Right atrium auricular region (tissue), 2 donors: ENCODE measurements around the gene KAZN. TPM values are rescaled to one million over a fixed set of nuclear protein-coding genes. Genes with fewer than 3 reads are reported as not detected.

Experiments
- DNase-seq: peaks from one replicate; pipeline ENCODE4 v3.0.0-alpha.2; 2019; ENCODE audit warnings: low spot score
- H3K27ac ChIP-seq, 2 donors: fragments of 200-600 bp; sonication (generic); 1 replicate in 1 of 2; 2 replicates in 1 of 2; pipeline ENCODE4 v1.5.1; 2016 to 2019
- H3K27me3 ChIP-seq, 2 donors: fragments of 200-600 bp; sonication (generic); one replicate each; pipeline versions ENCODE4 v1.5.1 to v1.6.0; 2017 to 2019
- H3K36me3 ChIP-seq: fragments of 200-600 bp; sonication (generic); one replicate; pipeline ENCODE4 v1.5.1; 2016
- H3K4me1 ChIP-seq, 2 donors: fragments of 200-600 bp; sonication (generic); one replicate each; pipeline versions ENCODE4 v1.5.1 to v1.6.0; 2017 to 2019
- H3K4me3 ChIP-seq, 2 donors: fragments of 200-600 bp; sonication (generic); 1 replicate in 1 of 2; 2 replicates in 1 of 2; pipeline ENCODE4 v1.5.1; 2017 to 2019; ENCODE audit warnings: mild to moderate bottlenecking in 1 of 2, moderate library complexity in 1 of 2
- H3K9me3 ChIP-seq, 2 donors: fragments of 200-600 bp; sonication (generic); one replicate each; pipeline ENCODE4 v1.5.1; 2019
- total RNA-seq, 2 donors: library from RNA; depleted of rRNA; stranded (reverse); fragments of >200 nt; gene quantifications; one replicate each; pipeline ENCODE4 v1.1.0, GENCODE V29; 2016
- TF ChIP-seq, protein P1 (sequence below), 2 donors: fragments of 200-600 bp; sonication (generic); IDR thresholded peaks; one replicate each; pipeline ENCODE4 v1.5.1; 2019; ENCODE audit warnings: antibody characterized with exemption in 2 of 2

Gene KAZN
- total RNA-seq, 2 donors from 2014 or later: 3.9 to 6.8 TPM

DNA sequence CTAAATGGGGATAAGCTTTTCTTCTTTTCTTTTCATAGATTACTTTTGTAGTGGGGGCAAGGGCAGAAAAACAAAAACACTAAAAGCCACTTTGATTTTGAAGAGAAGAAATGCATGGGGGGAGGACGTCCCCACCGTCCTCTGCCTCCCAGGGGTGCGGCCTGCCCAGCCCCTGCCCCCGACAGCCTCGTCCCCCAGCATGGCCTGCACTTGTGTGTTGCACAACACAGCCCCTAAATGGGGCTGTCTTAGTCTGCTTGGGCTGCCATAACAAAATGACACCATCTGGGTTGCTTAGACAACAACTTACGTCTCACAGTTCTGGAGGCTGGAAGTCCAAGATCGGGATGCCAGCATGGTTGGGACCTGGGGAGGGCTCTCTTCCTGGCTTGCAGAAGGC, 497.8 kb downstream of the KAZN start:
- Histone ChIP-seq H3K36me3 (no peaks in the 10 kb centered on the region), H3K4me1 (no peaks in the 10 kb centered on the region), H3K9me3 (no peaks in the 10 kb centered on the region), H3K27me3 (no peaks in the 10 kb centered on the region), H3K4me3 (no peak overlapping the region), H3K27ac (no peak overlapping the region)
- DNase-seq: no peak
- TF ChIP-seq, protein P1, sequence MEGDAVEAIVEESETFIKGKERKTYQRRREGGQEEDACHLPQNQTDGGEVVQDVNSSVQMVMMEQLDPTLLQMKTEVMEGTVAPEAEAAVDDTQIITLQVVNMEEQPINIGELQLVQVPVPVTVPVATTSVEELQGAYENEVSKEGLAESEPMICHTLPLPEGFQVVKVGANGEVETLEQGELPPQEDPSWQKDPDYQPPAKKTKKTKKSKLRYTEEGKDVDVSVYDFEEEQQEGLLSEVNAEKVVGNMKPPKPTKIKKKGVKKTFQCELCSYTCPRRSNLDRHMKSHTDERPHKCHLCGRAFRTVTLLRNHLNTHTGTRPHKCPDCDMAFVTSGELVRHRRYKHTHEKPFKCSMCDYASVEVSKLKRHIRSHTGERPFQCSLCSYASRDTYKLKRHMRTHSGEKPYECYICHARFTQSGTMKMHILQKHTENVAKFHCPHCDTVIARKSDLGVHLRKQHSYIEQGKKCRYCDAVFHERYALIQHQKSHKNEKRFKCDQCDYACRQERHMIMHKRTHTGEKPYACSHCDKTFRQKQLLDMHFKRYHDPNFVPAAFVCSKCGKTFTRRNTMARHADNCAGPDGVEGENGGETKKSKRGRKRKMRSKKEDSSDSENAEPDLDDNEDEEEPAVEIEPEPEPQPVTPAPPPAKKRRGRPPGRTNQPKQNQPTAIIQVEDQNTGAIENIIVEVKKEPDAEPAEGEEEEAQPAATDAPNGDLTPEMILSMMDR (IDR thresholded peaks at IDR 0.05): no peak

DNA sequence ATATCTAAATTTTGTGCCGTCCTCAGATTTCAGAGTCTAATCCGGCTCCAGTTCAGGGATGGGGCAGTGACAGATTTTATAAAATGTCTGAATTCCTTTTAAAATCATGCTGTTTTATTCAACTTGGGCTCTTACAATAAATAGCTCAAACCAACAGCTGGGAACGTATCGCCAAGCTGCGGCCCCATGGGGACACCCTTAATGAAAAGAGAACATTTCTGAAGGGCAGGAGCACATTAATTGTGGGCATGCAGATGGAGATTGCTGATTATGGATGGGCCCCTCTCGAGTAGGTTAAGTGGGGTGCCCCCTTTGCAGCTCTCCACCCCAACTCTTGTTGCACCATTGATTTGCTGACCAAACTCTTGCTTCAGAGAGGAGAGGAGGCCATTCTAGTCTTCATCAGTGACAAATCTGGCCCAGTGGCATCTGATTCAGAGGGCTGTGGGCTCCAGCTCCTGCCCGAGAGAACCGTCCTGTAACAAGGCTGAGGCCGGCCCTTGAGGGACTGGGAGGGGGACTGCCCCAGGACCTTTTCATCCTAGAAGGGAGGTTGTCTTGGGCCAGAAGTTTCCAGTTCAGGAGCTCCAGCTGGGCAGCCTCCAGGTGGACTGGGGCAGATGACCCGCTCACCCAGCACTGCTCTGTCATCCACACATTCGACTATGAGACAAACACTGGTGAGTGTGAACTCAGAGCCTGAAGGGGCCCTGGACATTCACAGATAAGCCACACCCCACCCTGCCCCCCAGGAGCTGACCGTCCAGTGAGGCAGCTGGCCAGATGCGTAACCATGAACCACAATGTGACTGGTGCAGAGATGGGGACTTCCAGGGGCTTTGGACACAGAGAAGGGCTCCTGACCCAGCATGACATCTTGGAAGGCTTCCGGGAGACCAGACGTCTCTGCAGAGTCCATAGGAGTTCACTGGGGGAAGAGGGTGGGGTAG, 500.0 kb downstream of the KAZN start:
- Histone ChIP-seq H3K9me3 (no peaks in the 10 kb centered on the region), H3K36me3 (no peaks in the 10 kb centered on the region), H3K4me1 (no peaks in the 10 kb centered on the region), H3K27me3 (no peaks in the 10 kb centered on the region), H3K4me3 (no peak overlapping the region), H3K27ac (no peak overlapping the region)
- TF ChIP-seq, protein P1 (IDR thresholded peaks at IDR 0.05): no peak
- no peak for DNase-seq

DNA sequence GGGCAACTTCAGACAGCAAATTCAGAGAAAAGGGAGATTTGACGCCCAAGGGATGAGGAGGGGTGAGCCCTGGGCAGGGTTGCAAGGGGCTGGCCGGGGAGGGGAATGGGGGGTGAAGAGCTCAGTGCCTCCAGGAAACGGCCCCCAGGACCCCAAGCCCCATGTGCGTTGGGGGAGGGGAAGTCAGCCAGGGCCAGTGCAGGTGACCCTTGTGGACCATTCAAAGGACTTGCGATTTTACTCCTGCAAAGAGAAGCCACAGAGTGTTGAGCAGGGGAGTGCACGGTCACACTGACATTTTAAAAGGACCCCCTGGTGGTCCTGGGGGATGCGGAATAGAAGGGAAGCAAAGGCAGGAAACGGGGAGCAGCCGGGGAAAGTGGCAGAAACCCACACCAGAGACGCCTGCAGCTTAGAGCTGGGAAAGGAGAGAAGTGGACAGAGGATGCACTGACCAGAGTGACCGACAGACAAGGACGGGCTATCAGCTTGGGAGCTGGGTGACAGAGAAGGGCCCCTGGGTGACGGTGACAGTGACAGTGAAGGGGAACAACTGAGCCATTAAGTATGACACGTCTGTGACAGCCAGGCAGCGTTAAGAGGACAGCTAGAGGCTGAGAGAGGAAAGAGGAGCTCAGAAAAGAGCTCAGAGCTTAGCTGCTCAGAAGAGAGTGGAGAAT, 501.1 kb downstream of the KAZN start:
- Histone ChIP-seq H3K4me3 (no peak overlapping the region), H3K9me3 (no peaks in the 10 kb centered on the region), H3K27ac (no peak overlapping the region), H3K4me1 (no peaks in the 10 kb centered on the region), H3K36me3 (no peaks in the 10 kb centered on the region), H3K27me3 (no peaks in the 10 kb centered on the region)
- DNase-seq: no peak
- TF ChIP-seq, protein P1 (IDR thresholded peaks at IDR 0.05): no peak

DNA sequence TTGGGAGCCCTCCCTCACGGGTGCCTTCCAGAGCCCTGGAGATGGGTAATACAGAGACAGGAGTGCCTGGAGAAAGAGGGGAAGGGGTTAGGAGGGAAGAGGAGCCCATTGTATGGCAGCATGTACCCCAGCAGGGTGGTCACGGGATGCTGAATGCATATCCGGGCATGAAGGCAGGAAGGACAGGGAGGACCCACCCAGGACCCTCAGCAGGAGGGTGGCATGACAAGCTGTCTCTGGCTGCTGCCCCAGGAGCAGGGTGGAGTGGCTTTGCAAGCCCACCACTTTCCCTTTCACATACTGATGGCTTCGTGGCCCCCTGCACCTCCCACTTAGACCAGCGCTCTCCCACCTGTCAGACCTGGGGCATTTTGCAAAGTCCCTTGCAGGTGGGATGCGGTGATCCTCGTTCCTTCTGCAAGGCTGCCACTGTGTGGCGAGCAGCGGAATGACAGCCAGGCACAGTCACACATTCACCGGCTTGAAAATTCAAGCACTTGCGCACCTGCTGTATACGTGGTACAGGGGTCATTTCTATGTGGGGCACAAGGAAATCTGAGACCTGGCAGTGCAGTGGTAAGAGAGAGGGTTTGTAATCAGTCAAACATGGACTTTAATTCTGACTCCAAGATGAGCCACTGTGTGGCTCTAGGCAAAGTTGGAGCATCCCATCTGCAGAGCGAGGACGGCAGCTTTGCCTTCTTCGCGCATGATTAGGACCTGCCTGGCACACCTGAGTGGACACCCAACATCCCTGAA, 501.8 kb downstream of the KAZN start:
- Histone ChIP-seq H3K9me3 (no peaks in the 10 kb centered on the region), H3K36me3 (no peaks in the 10 kb centered on the region), H3K4me3 (no peak overlapping the region), H3K27me3 (no peaks in the 10 kb centered on the region), H3K4me1 (no peaks in the 10 kb centered on the region), H3K27ac (no peak overlapping the region)
- DNase-seq: no peak
- TF ChIP-seq, protein P1 (IDR thresholded peaks at IDR 0.05): peak; percentile 72 to 92

DNA sequence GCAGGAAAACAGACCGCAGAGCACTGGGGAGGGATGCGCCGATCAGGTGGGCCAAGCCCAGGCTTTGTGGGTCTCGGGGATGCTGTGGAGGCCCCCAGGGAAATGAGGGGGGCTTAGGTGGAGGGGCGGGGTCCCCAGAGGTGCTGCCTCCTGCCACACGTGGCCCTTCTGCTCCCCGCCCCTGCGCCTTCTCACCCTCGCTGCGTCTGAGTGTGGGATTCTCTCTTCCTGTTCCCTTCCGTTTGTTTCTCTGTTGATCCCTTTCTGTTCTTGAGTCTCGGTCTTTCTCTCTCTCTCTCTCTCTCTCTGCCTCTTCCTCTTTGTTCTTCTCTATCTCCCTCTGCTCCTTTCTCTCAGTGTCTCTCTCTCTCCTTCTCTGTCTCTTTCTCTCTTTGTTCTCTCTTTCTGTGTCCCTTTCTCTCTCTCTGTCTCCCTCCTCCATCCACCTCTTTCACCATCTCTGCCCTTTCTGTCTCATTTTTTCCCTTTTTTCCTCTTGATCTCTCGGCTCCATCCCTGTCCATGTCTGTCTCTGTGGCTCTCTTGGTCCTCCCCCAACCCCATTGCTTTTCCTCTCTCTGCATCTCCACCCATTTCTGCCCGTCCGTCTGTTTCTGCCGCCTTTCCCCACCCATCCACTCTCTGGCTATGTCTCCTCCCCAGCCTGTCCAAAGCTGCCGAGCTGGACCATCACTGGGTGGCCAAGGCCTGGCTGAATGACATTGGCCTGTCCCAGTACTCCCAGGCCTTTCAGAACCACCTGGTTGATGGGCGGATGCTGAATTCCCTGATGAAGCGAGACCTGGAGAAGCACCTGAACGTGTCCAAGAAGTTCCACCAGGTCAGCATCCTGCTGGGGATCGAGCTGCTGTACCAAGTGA, 502.6 kb downstream of the KAZN start:
- TF ChIP-seq, protein P1 (IDR thresholded peaks at IDR 0.05): no peak
- no peaks in the 10 kb centered on the region for H3K9me3 ChIP-seq
- no peaks in the 10 kb centered on the region for H3K27me3 ChIP-seq
- DNase-seq: no peak
- no peak overlapping the region for H3K27ac ChIP-seq
- H3K4me1 ChIP-seq: no peaks in the 10 kb centered on the region
- no peak overlapping the region for H3K4me3 ChIP-seq
- no peaks in the 10 kb centered on the region for H3K36me3 ChIP-seq
